ENCODE data around the gene MXI1. TPM values are rescaled to one million over a fixed set of nuclear protein-coding genes. Genes with fewer than 3 reads are reported as not detected.
"Not testable (repeated sequence)": the region's sequence is repeated elsewhere in the genome, so short reads cannot be mapped to it uniquely, and the experiment has no call there.

MXI1 gene
- total and polyA plus RNA-seq, 10 donors = 6.8 to 49.4 (median 19.4) TPM

DNA sequence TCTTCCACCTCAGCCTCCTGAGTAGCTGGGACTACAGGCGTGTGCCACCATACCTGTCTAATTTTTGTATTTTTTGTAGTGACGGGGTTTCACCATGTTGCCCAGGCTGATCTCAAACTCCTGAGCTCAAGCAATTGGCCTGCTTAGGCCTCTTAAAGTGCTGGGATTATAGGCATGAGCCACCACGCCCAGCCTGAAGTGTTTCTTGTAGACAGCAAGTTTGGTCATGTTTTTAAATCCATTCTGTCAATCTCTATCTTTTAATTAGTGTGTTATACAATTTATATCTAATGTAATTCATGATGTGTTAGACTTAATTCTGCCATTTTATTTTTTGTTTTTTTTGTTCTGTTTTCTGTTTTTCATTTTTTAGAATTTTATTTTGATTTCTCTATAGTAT is 17.2 kb upstream of the MXI1 start:
- Histone ChIP-seq H3K36me3 (no peaks in the 10 kb centered on the region), H3K27me3 (replicated peaks in 1 of 7) (peaks cover 0 to 27% (median 0%) of the 10 kb centered on the region in 7 donors), H3K4me1 (no peaks in the 10 kb centered on the region), H3K27ac (no peak overlapping the region), H3K9me3 (peaks cover 0 to 10% (median 0%) of the 10 kb centered on the region in 8 donors), H3K4me3 (no peak overlapping the region)
- intact Hi-C loops (cut with DNase I; ENCODE audit: low total_unique reads) = no loop called here
- 77 to 95% (median 85%) methylated on average over 3 of the region's 3 CpGs for WGBS, 5 donors
- no peak for TF ChIP-seq POLR2AphosphoS5 (IDR thresholded peaks at IDR 0.05)
- TF ChIP-seq, protein P1, sequence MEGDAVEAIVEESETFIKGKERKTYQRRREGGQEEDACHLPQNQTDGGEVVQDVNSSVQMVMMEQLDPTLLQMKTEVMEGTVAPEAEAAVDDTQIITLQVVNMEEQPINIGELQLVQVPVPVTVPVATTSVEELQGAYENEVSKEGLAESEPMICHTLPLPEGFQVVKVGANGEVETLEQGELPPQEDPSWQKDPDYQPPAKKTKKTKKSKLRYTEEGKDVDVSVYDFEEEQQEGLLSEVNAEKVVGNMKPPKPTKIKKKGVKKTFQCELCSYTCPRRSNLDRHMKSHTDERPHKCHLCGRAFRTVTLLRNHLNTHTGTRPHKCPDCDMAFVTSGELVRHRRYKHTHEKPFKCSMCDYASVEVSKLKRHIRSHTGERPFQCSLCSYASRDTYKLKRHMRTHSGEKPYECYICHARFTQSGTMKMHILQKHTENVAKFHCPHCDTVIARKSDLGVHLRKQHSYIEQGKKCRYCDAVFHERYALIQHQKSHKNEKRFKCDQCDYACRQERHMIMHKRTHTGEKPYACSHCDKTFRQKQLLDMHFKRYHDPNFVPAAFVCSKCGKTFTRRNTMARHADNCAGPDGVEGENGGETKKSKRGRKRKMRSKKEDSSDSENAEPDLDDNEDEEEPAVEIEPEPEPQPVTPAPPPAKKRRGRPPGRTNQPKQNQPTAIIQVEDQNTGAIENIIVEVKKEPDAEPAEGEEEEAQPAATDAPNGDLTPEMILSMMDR (IDR thresholded peaks at IDR 0.05 in 8 of 11, conservative IDR thresholded peaks at IDR 0.05 in 3 of 11) = no peak
- no peak for TF ChIP-seq POLR2A (IDR thresholded peaks at IDR 0.05)
- no peak for DNase-seq

DNA sequence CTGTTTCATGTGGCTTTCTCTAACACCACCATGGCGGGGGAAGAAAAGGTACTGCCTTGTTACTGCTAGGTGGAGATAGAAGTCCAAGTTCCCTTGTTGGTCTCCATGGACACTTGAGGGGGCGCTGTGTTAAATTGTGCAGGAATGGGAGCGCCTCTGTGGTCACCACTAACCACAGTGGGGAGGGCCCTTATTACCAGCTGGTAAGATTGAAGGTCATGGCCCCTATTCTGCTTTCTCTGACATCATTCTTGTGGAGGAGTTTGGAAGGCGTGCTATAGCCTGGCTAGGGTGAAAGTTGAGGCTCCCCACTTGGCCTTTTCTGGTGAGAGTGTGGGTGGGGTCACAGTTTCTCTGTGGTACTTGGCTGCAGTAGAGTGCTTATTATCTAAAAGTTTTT is 14.9 kb upstream of the MXI1 start:
- H3K27me3 ChIP-seq (replicated peaks in 1 of 7) = peaks cover 0 to 37% (median 0%) of the 10 kb centered on the region in 7 donors
- H3K4me1 ChIP-seq = no peaks in the 10 kb centered on the region
- no peak overlapping the region for H3K27ac ChIP-seq
- peaks cover 0 to 10% (median 0%) of the 10 kb centered on the region in 8 donors for H3K9me3 ChIP-seq
- intact Hi-C loops (cut with DNase I; ENCODE audit: low total_unique reads) = no loop called here
- no peak overlapping the region for H3K4me3 ChIP-seq
- no peak for TF ChIP-seq POLR2AphosphoS5 (IDR thresholded peaks at IDR 0.05)
- TF ChIP-seq, protein P1 (IDR thresholded peaks at IDR 0.05 in 8 of 11, conservative IDR thresholded peaks at IDR 0.05 in 3 of 11) = no peak
- no peak for TF ChIP-seq POLR2A (IDR thresholded peaks at IDR 0.05)
- 56 to 78% (median 65%) methylated on average over 4 of the region's 4 CpGs for WGBS, 5 donors
- no peaks in the 10 kb centered on the region for H3K36me3 ChIP-seq
- DNase-seq = no peak

DNA sequence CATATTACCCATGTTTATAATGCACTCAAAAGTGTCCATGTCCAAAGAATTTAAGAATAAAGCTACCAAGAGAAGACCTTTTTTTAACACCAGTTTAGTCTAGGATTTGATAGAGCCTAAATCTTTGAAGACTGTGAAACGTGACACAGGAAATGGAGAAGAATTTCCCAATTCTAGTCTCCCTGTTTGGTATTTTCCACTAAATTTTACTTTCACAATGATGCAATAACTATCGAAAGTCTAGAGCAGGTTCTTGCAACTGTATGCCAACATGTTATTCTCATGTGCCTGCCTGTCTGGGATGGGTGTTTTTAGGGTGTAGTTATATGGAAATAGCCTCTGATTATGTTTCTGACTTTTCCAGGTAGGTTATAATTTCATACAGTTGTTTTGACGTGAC is 6.9 kb upstream of the MXI1 start:
- DNase-seq = no peak
- intact Hi-C loops (cut with DNase I; ENCODE audit: low total_unique reads) = no loop called here
- H3K4me3 ChIP-seq = no peak overlapping the region
- 38 to 68% (median 50%) methylated on average over 3 of the region's 3 CpGs for WGBS, 5 donors
- H3K27me3 ChIP-seq (replicated peaks in 1 of 7) = peaks cover 0 to 17% (median 0%) of the 10 kb centered on the region in 7 donors
- no peaks in the 10 kb centered on the region for H3K36me3 ChIP-seq
- no peaks in the 10 kb centered on the region for H3K4me1 ChIP-seq
- H3K9me3 ChIP-seq = no peaks in the 10 kb centered on the region
- no peak overlapping the region for H3K27ac ChIP-seq
- TF ChIP-seq POLR2AphosphoS5 (IDR thresholded peaks at IDR 0.05) (no peak), POLR2A (IDR thresholded peaks at IDR 0.05) (no peak)
- TF ChIP-seq, protein P1 (IDR thresholded peaks at IDR 0.05 in 8 of 11, conservative IDR thresholded peaks at IDR 0.05 in 3 of 11) = no peak

DNA sequence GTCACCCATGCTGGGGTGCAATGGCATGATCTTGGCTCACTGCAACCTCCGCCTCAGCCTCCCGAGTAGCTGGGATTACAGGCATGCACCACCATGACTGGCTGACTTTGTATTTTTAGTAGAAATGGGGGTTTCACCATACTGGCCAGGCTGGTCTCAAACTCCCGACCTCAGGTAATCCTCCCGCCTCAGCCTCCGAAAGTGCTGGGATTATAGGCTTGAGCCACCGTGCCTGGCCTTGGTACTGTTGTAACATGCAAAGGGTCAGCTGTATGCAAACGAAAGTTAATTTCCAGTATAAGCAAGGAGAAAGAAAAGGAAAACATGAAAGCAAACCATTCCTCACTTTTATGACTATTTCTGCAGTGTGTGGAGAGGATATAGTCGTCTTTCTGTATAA is 6.4 kb upstream of the MXI1 start:
- intact Hi-C loops (cut with DNase I; ENCODE audit: low total_unique reads); H3K4me3 ChIP-seq; DNase-seq; H3K27ac ChIP-seq; H3K4me1 ChIP-seq; H3K9me3 ChIP-seq; H3K36me3 ChIP-seq: not testable (repeated sequence)
- 86 to 94% (median 92%) methylated on average over 8 of the region's 8 CpGs for WGBS, 5 donors
- H3K27me3 ChIP-seq (replicated peaks in 1 of 7) = peaks cover 0 to 19% (median 0%) of the 10 kb centered on the region in 7 donors
